H1 (cell line): Measurements from ENCODE around the gene GTF2A1.

Experiments used
- CHD1 ChIP-seq: IDR thresholded peaks from 2 replicates; pipeline ENCODE4 v1.6.1; 2012; ENCODE audit warnings: low read depth, low read length, improper control_type of control experiment
- E2F6 ChIP-seq: IDR thresholded peaks from 2 replicates; pipeline ENCODE4 v1.6.1; 2012; ENCODE audit warnings: inconsistent platforms
- EZH2 ChIP-seq: fragments of 200-600 bp; sonication (generic); IDR thresholded peaks from 2 replicates; pipeline ENCODE4 v1.7.1; 2012; ENCODE audit warnings: low read depth, mild to moderate bottlenecking, moderate library complexity, low read length, inconsistent platforms; ENCODE audit not compliant: severe bottlenecking
- GABPA ChIP-seq: IDR thresholded peaks from 2 replicates; pipeline ENCODE4 v1.6.1; 2011; ENCODE audit warnings: mild to moderate bottlenecking, low read length, moderate library complexity, borderline replicate concordance; ENCODE audit not compliant: insufficient read depth
- JUN ChIP-seq: IDR thresholded peaks from 2 replicates; pipeline ENCODE4 v1.6.1; 2011; ENCODE audit warnings: low read depth, mild to moderate bottlenecking, improper control_type of control experiment, low read length
- TF ChIP-seq, protein P1 (sequence below), 3 experiments: IDR thresholded peaks; 1 replicate in 2 of 3; 2 replicates in 1 of 3; pipeline versions ENCODE4 v1.5.1 to v1.6.1; 2011; ENCODE audit warnings: low read length in 3 of 3, mild to moderate bottlenecking in 3 of 3, inconsistent platforms in 2 of 3, low read depth in 1 of 3, moderate library complexity in 1 of 3; ENCODE audit not compliant: insufficient read depth in 1 of 3; ENCODE audit errors: control extremely low read depth in 1 of 3

- TF ChIP-seq GABPA: no peak
- TF ChIP-seq CHD1: no peak
- no peak for TF ChIP-seq JUN
- no peak for TF ChIP-seq E2F6
- no peak for TF ChIP-seq EZH2
- TF ChIP-seq, protein P1, sequence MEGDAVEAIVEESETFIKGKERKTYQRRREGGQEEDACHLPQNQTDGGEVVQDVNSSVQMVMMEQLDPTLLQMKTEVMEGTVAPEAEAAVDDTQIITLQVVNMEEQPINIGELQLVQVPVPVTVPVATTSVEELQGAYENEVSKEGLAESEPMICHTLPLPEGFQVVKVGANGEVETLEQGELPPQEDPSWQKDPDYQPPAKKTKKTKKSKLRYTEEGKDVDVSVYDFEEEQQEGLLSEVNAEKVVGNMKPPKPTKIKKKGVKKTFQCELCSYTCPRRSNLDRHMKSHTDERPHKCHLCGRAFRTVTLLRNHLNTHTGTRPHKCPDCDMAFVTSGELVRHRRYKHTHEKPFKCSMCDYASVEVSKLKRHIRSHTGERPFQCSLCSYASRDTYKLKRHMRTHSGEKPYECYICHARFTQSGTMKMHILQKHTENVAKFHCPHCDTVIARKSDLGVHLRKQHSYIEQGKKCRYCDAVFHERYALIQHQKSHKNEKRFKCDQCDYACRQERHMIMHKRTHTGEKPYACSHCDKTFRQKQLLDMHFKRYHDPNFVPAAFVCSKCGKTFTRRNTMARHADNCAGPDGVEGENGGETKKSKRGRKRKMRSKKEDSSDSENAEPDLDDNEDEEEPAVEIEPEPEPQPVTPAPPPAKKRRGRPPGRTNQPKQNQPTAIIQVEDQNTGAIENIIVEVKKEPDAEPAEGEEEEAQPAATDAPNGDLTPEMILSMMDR (IDR thresholded peaks at IDR 0.05; ENCODE audit: control extremely low read depth in 1 of 3, insufficient read depth in 1 of 3, low read depth in 1 of 3, low read length in 3 of 3): peak in 2 of 3 experiments; percentile 41 to 45; a peak in 3 of 4 replicates
Measured at GRCh38 chr14:81211844-81212243, 8.9 kb downstream of the GTF2A1 start.
